Chondrocyte (in vitro differentiated cells): Measurements from ENCODE around the gene SYNE3. TPM values are rescaled to one million over a fixed set of nuclear protein-coding genes. Genes with fewer than 3 reads are reported as not detected.

ENCODE experiments used
- DNase-seq: peaks from one replicate; pipeline ENCODE4 v3.0.0; 2021; ENCODE audit warnings: mixed read lengths, low spot score
- H3K27ac Mint-ChIP-seq: one replicate; pipeline ENCODE4 v1.8.0; 2021; ENCODE audit warnings: mild to moderate bottlenecking, moderate library complexity, mixed read lengths; ENCODE audit not compliant: unreplicated experiment
- H3K27me3 Mint-ChIP-seq: 2 replicates; pipeline ENCODE4 v1.8.0; 2021; ENCODE audit warnings: low read depth, mixed read lengths
- H3K36me3 Mint-ChIP-seq: 2 replicates; pipeline ENCODE4 v1.8.0; 2021; ENCODE audit warnings: low read depth, mixed read lengths
- H3K4me1 Mint-ChIP-seq: 2 replicates; pipeline ENCODE4 v1.8.0; 2021; ENCODE audit warnings: low read depth, mild to moderate bottlenecking, mixed read lengths
- H3K4me3 Mint-ChIP-seq: one replicate; pipeline ENCODE4 v1.8.0; 2021; ENCODE audit warnings: mild to moderate bottlenecking, moderate library complexity, mixed read lengths; ENCODE audit not compliant: unreplicated experiment
- H3K9me3 Mint-ChIP-seq: 2 replicates; pipeline ENCODE4 v1.8.0; 2021; ENCODE audit warnings: low read depth, mixed read lengths
- CTCF ChIP-seq: fragments of 200-600 bp; sonication (generic); IDR thresholded peaks from 2 replicates; pipeline ENCODE4 v1.5.0; 2021; ENCODE audit warnings: antibody characterized with exemption, mild to moderate bottlenecking, moderate library complexity
- total RNA-seq: library from RNA; stranded (reverse); gene quantifications from 3 replicates; pipeline ENCODE4 v1.2.1, GENCODE V29; 2021

Gene SYNE3
- total RNA-seq, 1 donor from 2014 or later: 22.3 TPM

- no peaks in the 10 kb centered on the region for H3K9me3 Mint-ChIP-seq
- no peak for TF ChIP-seq CTCF
- DNase-seq: no peak
- peaks cover 35% of the 10 kb centered on the region for H3K4me1 Mint-ChIP-seq
- no peak overlapping the region for H3K4me3 Mint-ChIP-seq
- no peaks in the 10 kb centered on the region for H3K27me3 Mint-ChIP-seq
- no peak overlapping the region for H3K27ac Mint-ChIP-seq
- peaks cover 22% of the 10 kb centered on the region for H3K36me3 Mint-ChIP-seq
Measured at GRCh38 chr14:95475540-95476240, 40.8 kb downstream of the SYNE3 start.

- H3K9me3 Mint-ChIP-seq: no peaks in the 10 kb centered on the region
- no peak for TF ChIP-seq CTCF
- no peak for DNase-seq
- H3K27me3 Mint-ChIP-seq: no peaks in the 10 kb centered on the region
- no peak overlapping the region for H3K4me3 Mint-ChIP-seq
- H3K27ac Mint-ChIP-seq: no peak overlapping the region
- peaks cover 24% of the 10 kb centered on the region for H3K36me3 Mint-ChIP-seq
- H3K4me1 Mint-ChIP-seq: peaks cover 27% of the 10 kb centered on the region
Measured at GRCh38 chr14:95474941-95475340, 41.5 kb downstream of the SYNE3 start.

GRCh38 chr14:95474486-95474885, 42.0 kb downstream of the SYNE3 start:
- Mint-ChIP-seq H3K27me3 (no peaks in the 10 kb centered on the region), H3K4me1 (peaks cover 23% of the 10 kb centered on the region), H3K27ac (no peak overlapping the region), H3K4me3 (no peak overlapping the region), H3K36me3 (peaks cover 27% of the 10 kb centered on the region), H3K9me3 (no peaks in the 10 kb centered on the region)
- DNase-seq: no peak
- no peak for TF ChIP-seq CTCF

GRCh38 chr14:95472819-95473251, 43.6 kb downstream of the SYNE3 start:
- Mint-ChIP-seq H3K27ac (peak overlapping the region; percentile 57), H3K4me1 (peaks cover 18% of the 10 kb centered on the region), H3K4me3 (no peak overlapping the region), H3K27me3 (no peaks in the 10 kb centered on the region), H3K9me3 (no peaks in the 10 kb centered on the region), H3K36me3 (peaks cover 29% of the 10 kb centered on the region)
- TF ChIP-seq CTCF: no peak
- DNase-seq: no peak

- peaks cover 10% of the 10 kb centered on the region for H3K4me1 Mint-ChIP-seq
- peaks cover 29% of the 10 kb centered on the region for H3K36me3 Mint-ChIP-seq
- no peaks in the 10 kb centered on the region for H3K9me3 Mint-ChIP-seq
- no peak overlapping the region for H3K27ac Mint-ChIP-seq
- no peak overlapping the region for H3K4me3 Mint-ChIP-seq
- no peak for TF ChIP-seq CTCF
- no peaks in the 10 kb centered on the region for H3K27me3 Mint-ChIP-seq
- DNase-seq: no peak
Measured at GRCh38 chr14:95471476-95471875, 45.0 kb downstream of the SYNE3 start.
